ENCODE results near the gene NRCAM.

The NRCAM gene

DNA sequence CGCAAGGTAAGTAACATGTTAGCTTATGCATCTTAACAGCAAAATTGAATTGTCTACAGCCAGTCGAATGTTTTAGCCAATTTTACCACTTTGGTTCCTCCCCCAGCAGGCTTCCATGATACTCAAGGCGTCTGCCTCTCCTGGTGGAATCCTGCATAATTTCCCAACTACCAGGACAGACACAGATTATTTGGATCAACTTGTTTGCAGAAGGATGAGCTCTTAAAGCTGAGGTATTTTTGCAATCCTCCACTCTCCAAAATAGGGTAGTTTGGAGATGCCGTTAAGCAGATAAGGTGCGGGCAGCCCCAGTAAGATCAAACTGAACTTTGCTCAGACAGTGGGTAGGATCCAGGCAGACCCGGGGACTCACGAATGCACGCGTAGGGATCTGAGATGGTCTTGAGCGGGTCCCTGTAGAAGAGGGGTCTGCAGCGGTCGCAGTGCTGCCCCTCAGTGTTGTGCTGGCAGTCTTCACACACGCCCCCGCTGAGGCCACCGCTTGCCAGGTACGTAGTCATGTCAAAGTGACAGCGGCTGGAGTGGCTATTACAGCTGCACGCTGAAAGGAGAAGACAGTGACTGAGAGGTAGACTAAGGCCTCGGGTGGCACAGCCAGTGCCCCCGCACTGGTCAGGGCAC is 353.4 kb downstream of the NRCAM start:
- in situ Hi-C loops (cut with MboI; ENCODE audit: low sequenced_read_pairs, unreplicated experiment), result no loop called here
- TF ChIP-seq, protein P1, sequence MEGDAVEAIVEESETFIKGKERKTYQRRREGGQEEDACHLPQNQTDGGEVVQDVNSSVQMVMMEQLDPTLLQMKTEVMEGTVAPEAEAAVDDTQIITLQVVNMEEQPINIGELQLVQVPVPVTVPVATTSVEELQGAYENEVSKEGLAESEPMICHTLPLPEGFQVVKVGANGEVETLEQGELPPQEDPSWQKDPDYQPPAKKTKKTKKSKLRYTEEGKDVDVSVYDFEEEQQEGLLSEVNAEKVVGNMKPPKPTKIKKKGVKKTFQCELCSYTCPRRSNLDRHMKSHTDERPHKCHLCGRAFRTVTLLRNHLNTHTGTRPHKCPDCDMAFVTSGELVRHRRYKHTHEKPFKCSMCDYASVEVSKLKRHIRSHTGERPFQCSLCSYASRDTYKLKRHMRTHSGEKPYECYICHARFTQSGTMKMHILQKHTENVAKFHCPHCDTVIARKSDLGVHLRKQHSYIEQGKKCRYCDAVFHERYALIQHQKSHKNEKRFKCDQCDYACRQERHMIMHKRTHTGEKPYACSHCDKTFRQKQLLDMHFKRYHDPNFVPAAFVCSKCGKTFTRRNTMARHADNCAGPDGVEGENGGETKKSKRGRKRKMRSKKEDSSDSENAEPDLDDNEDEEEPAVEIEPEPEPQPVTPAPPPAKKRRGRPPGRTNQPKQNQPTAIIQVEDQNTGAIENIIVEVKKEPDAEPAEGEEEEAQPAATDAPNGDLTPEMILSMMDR (IDR thresholded peaks at IDR 0.05; ENCODE audit: borderline replicate concordance, control extremely low read depth, extremely low read depth, insufficient read depth, missing control alignments), result no peak
- DNase-seq (ENCODE audit: low spot score), result no peak

DNA sequence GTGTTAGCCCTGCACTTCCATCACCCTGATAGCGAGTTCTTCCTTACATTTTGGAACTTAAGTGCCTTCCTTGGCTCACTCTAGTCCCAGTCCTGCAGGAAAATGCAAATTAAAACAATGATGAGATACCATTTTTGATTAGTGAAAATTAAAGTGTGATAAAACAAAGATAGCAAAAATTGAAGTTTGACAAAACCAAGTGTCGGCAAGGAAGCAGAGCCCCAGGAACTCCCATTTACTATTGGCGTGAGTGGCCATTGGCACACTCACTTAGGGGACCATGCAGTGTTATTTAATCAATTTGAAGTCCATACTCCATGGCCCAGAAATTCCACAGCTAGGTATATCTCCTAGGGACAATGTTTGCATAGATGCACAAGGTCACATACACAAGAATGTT is 354.5 kb downstream of the NRCAM start:
- DNase-seq (ENCODE audit: low spot score), result no peak
- in situ Hi-C loops (cut with MboI; ENCODE audit: low sequenced_read_pairs, unreplicated experiment), result no loop called here
- TF ChIP-seq, protein P1 (IDR thresholded peaks at IDR 0.05; ENCODE audit: borderline replicate concordance, control extremely low read depth, extremely low read depth, insufficient read depth, missing control alignments), result no peak

DNA sequence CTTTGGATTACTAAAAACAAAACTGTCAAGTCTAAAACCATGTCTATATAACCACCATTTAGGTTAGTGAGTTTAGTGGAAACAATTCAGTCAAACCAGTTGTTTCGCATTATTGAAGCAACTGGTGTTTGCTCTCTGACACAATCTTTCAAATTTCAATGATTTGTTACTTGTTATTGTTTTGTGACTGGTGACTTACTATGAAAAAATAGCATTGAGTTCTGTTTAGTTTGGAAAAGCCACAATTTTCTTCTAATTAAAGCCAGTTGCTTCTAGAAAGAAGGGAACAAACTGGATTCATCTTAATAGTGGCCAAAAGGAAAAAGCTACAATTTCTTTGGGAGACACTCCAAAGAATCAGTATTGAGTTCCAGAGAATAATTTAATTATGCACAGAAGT is 356.5 kb downstream of the NRCAM start:
- TF ChIP-seq, protein P1 (IDR thresholded peaks at IDR 0.05; ENCODE audit: borderline replicate concordance, control extremely low read depth, extremely low read depth, insufficient read depth, missing control alignments), result no peak
- in situ Hi-C loops (cut with MboI; ENCODE audit: low sequenced_read_pairs, unreplicated experiment), result no loop called here
- DNase-seq (ENCODE audit: low spot score), result no peak

GRCh38 chr7:108097703-108098102 is 358.5 kb downstream of the NRCAM start:
- in situ Hi-C loops (cut with MboI; ENCODE audit: low sequenced_read_pairs, unreplicated experiment), result no loop called here
- no peak for DNase-seq (ENCODE audit: low spot score)
- TF ChIP-seq, protein P1 (IDR thresholded peaks at IDR 0.05; ENCODE audit: borderline replicate concordance, control extremely low read depth, extremely low read depth, insufficient read depth, missing control alignments), result no peak

Measured in GM13976 (cell line).